Adrenal gland (tissue), 12 donors: ENCODE measurements around the gene REXO1. TPM values are rescaled to one million over a fixed set of nuclear protein-coding genes. Genes with fewer than 3 reads are reported as not detected.

Source experiments
- DNase-seq, 7 donors: peaks; one replicate each; pipeline ENCODE4 v3.0.0-alpha.2; 2019 to 2020
- H3K27ac ChIP-seq, 5 donors: fragments of 200-600 bp; sonication (generic) in 4 of 5; 1 replicate in 3 of 5; 2 replicates in 2 of 5; pipeline versions ENCODE4 v1.5.1 to v1.8.0; 2016 to 2020; ENCODE audit warnings: mild to moderate bottlenecking in 1 of 5
- H3K27me3 ChIP-seq: fragments of 200-600 bp; 2 replicates; pipeline ENCODE4 v1.8.0; 2021
- H3K36me3 ChIP-seq, 2 donors: fragments of 200-600 bp; replicated peaks in 1 of 2; 1 replicate in 1 of 2; 2 replicates in 1 of 2; pipeline versions ENCODE4 v1.5.1 to v1.8.0; 2018 to 2022
- H3K4me1 ChIP-seq, 2 donors: fragments of 200-600 bp; replicated peaks in 1 of 2; 1 replicate in 1 of 2; 2 replicates in 1 of 2; pipeline versions ENCODE4 v1.5.1 to v1.8.0; 2018 to 2021
- H3K4me3 ChIP-seq, 4 donors: fragments of 200-600 bp; sonication (generic) in 3 of 4; one replicate each; pipeline ENCODE4 v1.5.1; 2016 to 2018
- H3K9me3 ChIP-seq, 3 donors: fragments of 200-600 bp; sonication (generic) in 1 of 3; replicated peaks in 1 of 3; 1 replicate in 2 of 3; 2 replicates in 1 of 3; pipeline versions ENCODE4 v1.5.1 to v1.8.0; 2016 to 2021
- CTCF ChIP-seq, 6 experiments: fragments of 450-650 bp in 4 of 6; fragments of 200-600 bp in 2 of 6; sonication (generic) in 1 of 6; IDR thresholded peaks; 1 replicate in 5 of 6; 2 replicates in 1 of 6; pipeline versions ENCODE4 v1.5.1 to v1.8.0; 2016 to 2021; ENCODE audit warnings: antibody characterized with exemption in 6 of 6, mild to moderate bottlenecking in 2 of 6, moderate library complexity in 1 of 6
- POLR2A ChIP-seq, 2 donors: fragments of 450-650 bp; IDR thresholded peaks; one replicate each; pipeline ENCODE4 v1.6.1; 2017; ENCODE audit warnings: antibody characterized with exemption in 2 of 2, mild to moderate bottlenecking in 2 of 2, moderate library complexity in 1 of 2
- WGBS, 4 donors: extraction: QIAGEN DNeasy Blood & Tissue Kit in 2 of 4; methylation state at CpG; one replicate each; pipeline versions ENCODE4 v1.1.5 to v1.1.7; 2013 to 2017; 5-methylcytosine and 5-hydroxymethylcytosine counted together
- intact Hi-C, 2 donors: fragments of 100-400 bp; cut with DNase I; formaldehyde crosslinking; loops; one replicate each; pipeline versions ENCODE4 v1.14.1 to v1.15.0; 2022 to 2023
- polyA plus RNA-seq, 3 donors: library from polyadenylated mRNA; stranded (reverse); fragments of 200-250 nt in 2 of 3; fragments of 350-450 nt in 1 of 3; fragmentation: Illumina TruSeq in 1 of 3; extraction: RNeasy Lipid Tissue Mini Kit (QIAGEN cat#74804) in 1 of 3; gene quantifications; one replicate each; pipeline ENCODE4 v1.2.3, GENCODE V29; 2013 to 2014
- total RNA-seq, 9 donors: library from RNA; depleted of rRNA in 4 of 9; stranded (reverse); fragments of >200 nt in 4 of 9; fragments of 120-200 nt in 1 of 9; fragmentation: NEBNext Ultra II Directional in 1 of 9; extraction: Animal tissue kit (Norgen Biotek cat#: 25700) in 1 of 9; gene quantifications; one replicate each; pipeline versions ENCODE4 v1.1.0 to v1.2.4, GENCODE V29; 2013 to 2023
- donor health status: healthy with polysubstance abuse.
- donor health status: Bipolar disorder and iron deficiency.
- donor health status: DM: yes; HTN: yes; CAD: no.
- donor health status: DM: no; HTN: no; CAD: no.
- donor health status: DM: no; HTN: no; CAD: no.
- donor health status: DM: yes; HTN: yes; CAD: no.

The REXO1 gene
- total and polyA plus RNA-seq, 12 donors, result 9.3 to 155 (median 44.5) TPM

GRCh38 chr19:1862424-1863327, 14.4 kb upstream of the REXO1 start:
- TF ChIP-seq POLR2A (IDR thresholded peaks at IDR 0.05) (no peak), CTCF (IDR thresholded peaks at IDR 0.05) (no peak)
- no peaks in the 10 kb centered on the region for H3K36me3 ChIP-seq
- H3K27me3 ChIP-seq, result no peaks in the 10 kb centered on the region
- DNase-seq, result peak in 2 of 7 donors; percentile 56 to 64
- peak overlapping the region in 3 of 4 donors; percentile 18 to 86 (median 53) for H3K4me3 ChIP-seq
- H3K9me3 ChIP-seq, result no peaks in the 10 kb centered on the region
- 0 to 1% (median 1%) methylated on average over 34 to 109 of the region's 109 CpGs for WGBS, 4 donors
- H3K27ac ChIP-seq, result peak overlapping the region in 2 of 5 donors; percentile 6 to 92
- intact Hi-C loops, result loop anchor here in 1 of 2 donors (10.0 kb wide), 1 partner anchor 62 kb away; no protein-coding TSS in a partner anchor
- H3K4me1 ChIP-seq, result peaks cover 26 to 39% of the 10 kb centered on the region in 2 donors

GRCh38 chr19:1862068-1862423, 13.8 kb upstream of the REXO1 start:
- Histone ChIP-seq H3K9me3 (no peaks in the 10 kb centered on the region), H3K27ac (peak overlapping the region in 2 of 5 donors; percentile 6 to 34), H3K36me3 (no peaks in the 10 kb centered on the region), H3K27me3 (no peaks in the 10 kb centered on the region), H3K4me1 (peaks cover 33 to 45% of the 10 kb centered on the region in 2 donors), H3K4me3 (peak overlapping the region in 2 of 4 donors; percentile 18 to 86)
- WGBS, 4 donors, result 0 to 16% (median 10%) methylated on average over 1 to 21 of the region's 21 CpGs
- TF ChIP-seq POLR2A (IDR thresholded peaks at IDR 0.05) (no peak), CTCF (IDR thresholded peaks at IDR 0.05) (no peak)
- intact Hi-C loops, result loop anchor here in 1 of 2 donors (10.0 kb wide), 1 partner anchor 63 kb away; no protein-coding TSS in a partner anchor
- no peak for DNase-seq

- no peaks in the 10 kb centered on the region for H3K36me3 ChIP-seq
- no peaks in the 10 kb centered on the region for H3K9me3 ChIP-seq
- H3K27ac ChIP-seq, result peak overlapping the region in 2 of 5 donors; percentile 5 to 34
- DNase-seq, result no peak
- WGBS, 4 donors, result 25 to 50% (median 42%) methylated on average over 13 to 23 of the region's 23 CpGs
- H3K27me3 ChIP-seq, result no peaks in the 10 kb centered on the region
- intact Hi-C loops, result loop anchor here in 1 of 2 donors (10.0 kb wide), 1 partner anchor 63 kb away; no protein-coding TSS in a partner anchor
- H3K4me1 ChIP-seq, result peaks cover 35 to 49% of the 10 kb centered on the region in 2 donors
- TF ChIP-seq POLR2A (IDR thresholded peaks at IDR 0.05), result no peak
- peak overlapping the region in 1 of 4 donors; percentile 86 for H3K4me3 ChIP-seq
Measured at GRCh38 chr19:1861599-1862031, 13.3 kb upstream of the REXO1 start.

GRCh38 chr19:1860821-1861598, 12.7 kb upstream of the REXO1 start:
- WGBS, 4 donors, result 71 to 81% (median 71%) methylated on average over 16 to 28 of the region's 28 CpGs
- no peaks in the 10 kb centered on the region for H3K9me3 ChIP-seq
- H3K36me3 ChIP-seq, result no peaks in the 10 kb centered on the region
- H3K27me3 ChIP-seq, result no peaks in the 10 kb centered on the region
- peak in 3 of 7 donors; percentile 37 to 52 (median 52) for DNase-seq
- intact Hi-C loops, result loop anchor here in 1 of 2 donors (10.0 kb wide), 1 partner anchor 64 kb away; no protein-coding TSS in a partner anchor
- peak overlapping the region in 1 of 4 donors; percentile 86 for H3K4me3 ChIP-seq
- H3K27ac ChIP-seq, result peak overlapping the region in 1 of 5 donors; percentile 5
- TF ChIP-seq CTCF (IDR thresholded peaks at IDR 0.05), result no peak
- no peak for TF ChIP-seq POLR2A (IDR thresholded peaks at IDR 0.05)
- H3K4me1 ChIP-seq, result peaks cover 41 to 54% of the 10 kb centered on the region in 2 donors
